Stomach smooth muscle (tissue), 2 donors: ENCODE measurements around the gene ATF4.

Source experiments
- H3K27ac ChIP-seq: one replicate; pipeline ENCODE4 v1.7.0; 2013; ENCODE audit warnings: mild to moderate bottlenecking, low read length, inconsistent platforms
- H3K27me3 ChIP-seq, 2 donors: one replicate each; pipeline ENCODE4 v1.7.0; 2013; ENCODE audit warnings: low read length in 2 of 2; ENCODE audit not compliant: insufficient read depth in 2 of 2, control insufficient read depth in 1 of 2
- H3K36me3 ChIP-seq, 2 donors: one replicate each; pipeline ENCODE4 v1.7.0; 2013; ENCODE audit warnings: low read length in 2 of 2; ENCODE audit not compliant: control insufficient read depth in 2 of 2, insufficient read depth in 2 of 2
- H3K4me1 ChIP-seq: one replicate; pipeline ENCODE4 v1.7.0; 2013; ENCODE audit warnings: low read length; ENCODE audit not compliant: control insufficient read depth, insufficient read depth
- H3K4me3 ChIP-seq, 2 donors: one replicate each; pipeline ENCODE4 v1.7.0; 2013; ENCODE audit warnings: low read length in 2 of 2
- H3K9ac ChIP-seq, 2 donors: one replicate each; pipeline ENCODE4 v1.7.0; 2013; ENCODE audit warnings: low read length in 2 of 2, mild to moderate bottlenecking in 1 of 2
- H3K9me3 ChIP-seq, 2 donors: one replicate each; pipeline ENCODE4 v1.7.0; 2013; ENCODE audit warnings: low read length in 2 of 2; ENCODE audit not compliant: control insufficient read depth in 2 of 2
- donor health status: healthy.
- donor health status: Pancreatic carcinoma.

Gene ATF4

DNA sequence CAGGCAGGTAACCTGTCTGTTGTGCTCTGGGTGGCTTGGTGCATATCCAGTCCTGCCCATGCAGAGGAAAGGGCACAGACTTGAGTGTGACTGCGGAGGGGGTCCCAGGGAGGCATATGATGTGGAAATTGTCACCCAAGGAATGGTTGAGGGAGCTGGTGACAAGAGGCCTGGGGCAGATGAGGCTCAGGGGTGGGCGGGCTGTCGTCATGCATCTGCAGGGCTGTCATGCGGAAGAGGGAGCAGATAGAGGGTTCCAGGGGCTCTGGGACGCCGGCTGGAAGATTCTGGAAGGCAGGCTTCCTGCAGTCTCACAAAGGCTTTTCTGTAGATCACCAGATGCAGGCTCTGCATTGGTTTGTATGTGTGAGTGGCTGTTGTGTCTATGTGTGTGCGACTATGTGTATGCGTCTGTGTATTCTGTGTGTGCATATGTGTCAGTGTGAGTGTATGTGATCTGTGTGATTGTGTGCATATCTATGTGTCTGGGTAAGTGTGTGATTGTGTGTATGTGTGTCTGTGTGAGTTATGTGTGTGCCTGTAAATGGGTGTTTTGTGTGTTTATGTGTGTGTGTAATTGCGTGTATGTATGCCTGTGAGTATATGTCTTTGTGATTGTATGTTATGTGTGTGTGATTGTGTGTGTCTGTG is 42.6 kb downstream of the ATF4 start:
- Histone ChIP-seq H3K4me3 (no peak overlapping the region), H3K27me3 (peaks cover 24 to 56% of the 10 kb centered on the region in 2 donors), H3K27ac (no peak overlapping the region), H3K9ac (no peak overlapping the region), H3K4me1 (peaks cover 6% of the 10 kb centered on the region), H3K9me3 (no peaks in the 10 kb centered on the region), H3K36me3 (no peaks in the 10 kb centered on the region)

DNA sequence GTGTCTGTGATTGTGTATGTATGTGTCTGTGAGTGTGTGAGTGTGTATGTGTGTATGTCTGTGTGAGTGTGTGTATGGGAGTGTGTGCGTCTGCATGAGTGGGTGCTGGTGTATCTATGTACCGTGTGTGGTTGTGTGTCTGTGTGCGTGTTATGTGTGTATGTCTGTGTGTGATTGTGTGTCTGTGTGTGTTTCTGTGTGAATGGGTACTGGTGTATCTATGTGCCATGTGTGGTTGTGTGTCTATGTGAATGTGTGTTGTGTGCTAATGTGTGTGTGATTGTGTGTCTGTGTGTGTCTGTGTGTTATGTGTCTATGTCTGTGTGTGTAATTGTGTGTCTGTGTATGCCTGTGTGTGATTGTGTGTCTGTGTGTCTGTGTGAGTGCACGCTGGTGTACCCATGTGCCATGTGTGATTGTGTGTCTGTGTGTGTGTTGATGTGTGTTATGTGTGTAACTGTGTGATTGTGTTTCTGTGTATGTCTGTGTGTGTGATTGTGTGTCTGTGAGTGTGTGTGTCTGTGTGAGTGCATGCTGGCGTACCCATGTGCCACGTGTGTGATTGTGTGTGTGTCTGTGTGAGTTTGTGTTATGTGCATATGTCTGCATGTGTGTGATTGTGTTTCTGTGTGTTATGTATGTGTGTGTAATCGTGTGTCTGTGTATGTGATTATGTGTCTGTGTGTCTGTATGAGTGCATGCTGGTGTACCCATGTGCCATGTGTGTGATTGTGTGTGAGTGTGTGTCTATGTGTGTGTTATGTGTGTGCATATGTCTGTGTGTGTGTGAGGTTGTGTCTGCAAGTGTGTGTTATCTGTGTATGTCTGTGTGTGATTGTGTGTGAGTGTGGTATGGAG is 43.4 kb downstream of the ATF4 start:
- Histone ChIP-seq H3K9ac (no peak overlapping the region), H3K4me3 (no peak overlapping the region), H3K9me3 (no peaks in the 10 kb centered on the region), H3K36me3 (no peaks in the 10 kb centered on the region), H3K27me3 (peaks cover 15 to 51% of the 10 kb centered on the region in 2 donors), H3K27ac (no peak overlapping the region), H3K4me1 (no peaks in the 10 kb centered on the region)

DNA sequence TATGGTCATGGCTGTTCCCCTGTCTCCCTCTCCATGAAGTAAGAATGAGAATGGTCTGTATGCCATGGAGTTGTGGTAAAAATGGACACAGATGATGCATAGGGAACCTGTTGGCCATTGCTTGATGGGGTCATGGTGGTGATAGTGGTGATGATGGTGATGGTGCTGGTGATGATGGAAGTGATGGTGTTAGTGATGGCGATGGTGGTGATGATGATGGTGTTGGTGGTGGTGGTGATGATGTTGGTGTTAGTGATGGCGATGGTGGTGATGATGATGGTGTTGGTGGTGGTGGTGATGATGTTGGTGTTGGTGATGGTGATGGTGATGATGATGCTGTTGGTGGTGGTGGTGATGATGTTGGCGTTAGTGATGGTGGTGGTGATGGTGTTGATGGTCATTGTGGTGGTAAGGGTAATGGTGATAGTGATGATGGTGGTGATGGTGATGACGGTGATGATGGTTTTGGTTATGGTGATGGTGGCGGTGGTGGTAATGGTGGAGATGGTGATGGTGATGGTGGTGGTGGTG is 45.1 kb downstream of the ATF4 start:
- H3K4me1 ChIP-seq: no peaks in the 10 kb centered on the region
- no peaks in the 10 kb centered on the region for H3K36me3 ChIP-seq
- H3K27me3 ChIP-seq: peaks cover 4 to 38% of the 10 kb centered on the region in 2 donors
- no peak overlapping the region for H3K27ac ChIP-seq
- no peak overlapping the region for H3K4me3 ChIP-seq
- H3K9ac ChIP-seq: no peak overlapping the region
- no peaks in the 10 kb centered on the region for H3K9me3 ChIP-seq

DNA sequence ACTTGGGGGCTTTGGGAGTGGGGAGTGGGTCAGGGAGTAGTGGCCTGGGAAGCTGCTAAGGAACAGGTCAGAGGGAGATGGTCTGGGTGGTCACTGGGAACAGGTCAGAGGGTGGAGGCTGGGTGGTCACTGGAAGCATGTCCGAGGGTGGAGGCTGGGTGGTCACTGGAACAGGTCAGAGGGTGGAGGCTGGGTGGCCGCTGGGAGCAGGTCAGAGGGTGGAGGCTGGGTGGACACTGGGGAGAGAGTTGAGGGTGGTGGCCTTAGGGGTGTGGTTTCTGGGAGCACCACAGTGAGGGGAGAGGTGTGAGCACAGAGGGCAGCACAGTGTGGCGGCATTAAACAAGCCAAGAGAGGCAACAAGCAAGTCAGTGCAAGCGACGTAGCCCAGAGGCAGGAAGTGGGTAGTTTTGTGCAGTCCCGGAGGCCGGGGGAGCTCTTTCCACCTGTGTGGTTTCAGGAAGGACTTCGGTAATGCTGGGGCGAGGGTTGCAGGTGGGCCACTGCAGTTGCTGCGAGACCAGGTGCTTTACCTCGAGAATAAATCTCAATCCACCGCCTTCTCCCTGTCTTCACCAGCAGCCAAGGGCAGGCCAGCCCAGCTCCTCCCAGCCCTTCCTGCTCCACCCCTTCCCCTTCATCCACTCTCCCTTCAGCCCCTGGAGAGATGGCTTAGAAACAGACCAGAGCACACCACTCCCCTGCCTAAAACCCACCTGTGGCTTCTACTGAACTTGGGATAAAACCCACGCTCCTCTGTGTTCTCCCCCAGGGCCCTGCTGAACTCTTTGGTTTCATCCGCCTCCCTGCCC is 47.0 kb downstream of the ATF4 start:
- no peaks in the 10 kb centered on the region for H3K4me1 ChIP-seq
- H3K9me3 ChIP-seq: no peaks in the 10 kb centered on the region
- H3K36me3 ChIP-seq: no peaks in the 10 kb centered on the region
- H3K4me3 ChIP-seq: no peak overlapping the region
- H3K27me3 ChIP-seq: peaks cover 4 to 31% of the 10 kb centered on the region in 2 donors
- no peak overlapping the region for H3K9ac ChIP-seq
- no peak overlapping the region for H3K27ac ChIP-seq

DNA sequence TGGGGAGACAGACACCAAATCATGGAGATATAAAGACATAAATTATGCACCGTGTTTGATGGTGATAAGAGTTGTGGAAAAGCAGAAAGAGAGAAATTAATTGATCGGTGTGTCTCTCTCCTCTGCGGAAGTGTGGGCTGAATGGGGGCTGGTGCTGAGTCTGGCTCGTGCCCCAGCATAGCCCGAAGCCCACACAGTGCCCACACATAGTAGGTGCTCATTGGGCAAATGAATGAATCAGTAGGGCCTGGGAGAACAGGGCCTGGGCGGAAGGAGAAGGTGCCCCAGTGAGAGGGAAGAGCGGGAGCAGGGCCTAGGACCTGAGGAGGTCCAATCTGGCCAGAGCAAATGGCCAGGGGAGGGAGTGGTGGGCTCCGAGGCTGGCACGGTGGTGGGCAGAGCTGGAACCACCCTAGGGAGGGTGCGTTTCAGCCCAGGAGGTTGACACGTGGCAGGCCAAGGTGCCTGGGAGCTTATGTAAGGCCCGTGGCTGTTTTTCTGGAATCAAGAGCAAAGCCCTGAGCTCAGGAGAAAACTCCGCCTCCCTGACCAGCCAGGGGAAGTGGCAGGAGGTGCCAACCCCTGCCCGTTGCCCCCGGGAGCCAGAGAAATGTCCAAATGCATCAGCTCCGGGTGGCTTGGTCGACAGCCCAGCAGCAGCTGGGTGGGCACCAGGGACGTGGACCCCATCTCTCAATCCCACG is 48.1 kb downstream of the ATF4 start:
- peaks cover 4 to 25% of the 10 kb centered on the region in 2 donors for H3K27me3 ChIP-seq
- H3K9me3 ChIP-seq: no peaks in the 10 kb centered on the region
- H3K4me3 ChIP-seq: no peak overlapping the region
- H3K36me3 ChIP-seq: no peaks in the 10 kb centered on the region
- H3K4me1 ChIP-seq: no peaks in the 10 kb centered on the region
- no peak overlapping the region for H3K27ac ChIP-seq
- no peak overlapping the region for H3K9ac ChIP-seq

DNA sequence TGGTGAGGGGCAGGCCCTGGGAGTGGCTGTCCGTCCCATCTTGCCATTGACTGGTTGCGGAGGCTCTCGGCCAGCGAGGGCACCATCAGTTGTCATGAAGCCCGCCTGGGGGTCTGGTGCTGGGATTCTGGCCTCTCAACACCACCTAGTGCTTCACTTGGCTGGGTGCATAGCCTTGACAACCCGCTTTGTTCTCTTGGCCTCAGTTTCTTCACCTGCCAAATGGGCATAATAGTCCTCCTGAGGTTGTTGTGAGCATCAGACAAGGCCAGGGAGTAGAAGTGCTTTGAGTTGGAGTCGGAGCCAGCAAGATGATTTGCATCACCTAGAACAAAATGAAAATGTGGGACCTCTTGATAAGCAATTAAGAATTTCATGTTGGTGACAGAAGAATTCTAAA is 48.7 kb downstream of the ATF4 start:
- H3K4me1 ChIP-seq: no peaks in the 10 kb centered on the region
- no peak overlapping the region for H3K4me3 ChIP-seq
- no peak overlapping the region for H3K27ac ChIP-seq
- H3K27me3 ChIP-seq: peaks cover 0 to 19% of the 10 kb centered on the region in 2 donors
- no peaks in the 10 kb centered on the region for H3K36me3 ChIP-seq
- no peaks in the 10 kb centered on the region for H3K9me3 ChIP-seq
- no peak overlapping the region for H3K9ac ChIP-seq

DNA sequence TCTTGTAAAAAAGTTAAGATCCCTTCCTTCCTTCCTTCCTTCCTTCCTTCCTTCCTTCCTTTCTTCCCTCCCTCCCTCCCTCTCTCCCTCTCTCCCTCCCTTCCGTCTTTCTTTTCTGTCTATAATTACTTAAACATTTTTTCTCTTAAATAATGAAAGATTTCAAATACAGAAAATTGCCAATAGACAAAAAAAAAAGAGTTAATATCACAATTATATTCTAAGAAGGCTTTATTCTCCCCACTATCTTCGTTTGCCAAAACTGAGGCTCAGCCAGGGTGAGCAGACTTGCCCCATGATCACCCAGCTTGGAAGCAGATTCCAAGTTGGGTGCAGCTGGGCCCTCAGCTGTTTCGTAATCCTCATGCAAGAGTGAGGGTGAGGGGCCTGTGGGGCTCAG is 49.9 kb downstream of the ATF4 start:
- no peak overlapping the region for H3K9ac ChIP-seq
- no peaks in the 10 kb centered on the region for H3K4me1 ChIP-seq
- no peaks in the 10 kb centered on the region for H3K36me3 ChIP-seq
- H3K27me3 ChIP-seq: peaks cover 0 to 15% of the 10 kb centered on the region in 2 donors
- no peak overlapping the region for H3K4me3 ChIP-seq
- H3K9me3 ChIP-seq: no peaks in the 10 kb centered on the region
- no peak overlapping the region for H3K27ac ChIP-seq

DNA sequence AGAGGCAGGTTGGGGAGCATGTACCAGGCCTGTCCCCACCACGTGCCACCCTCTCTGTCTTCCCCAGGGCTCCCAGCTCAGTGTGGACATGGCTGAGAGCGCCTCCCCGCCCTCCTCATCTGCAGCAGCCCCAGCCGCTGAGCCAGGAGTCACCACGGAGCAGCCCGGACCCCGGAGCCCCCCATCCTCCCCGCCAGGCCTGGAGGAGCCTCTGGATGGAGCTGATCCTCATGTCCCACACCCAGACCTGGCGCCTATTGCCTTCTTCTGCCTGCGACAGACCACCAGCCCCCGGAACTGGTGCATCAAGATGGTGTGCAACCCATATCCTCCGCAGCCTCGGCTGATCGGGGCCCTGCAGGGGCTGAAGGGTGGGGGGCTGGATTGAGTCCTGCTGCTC is 50.3 kb downstream of the ATF4 start, which contains the start of gene CACNA1I:
Gene CACNA1I (plus strand): TSS at position 89 of the 400 bp plus-strand sequence. CDS start 0 bp downstream, at position 89.
- Histone ChIP-seq H3K36me3 (no peaks in the 10 kb centered on the region), H3K4me3 (no peak within 1 kb of the TSS), H3K9me3 (no peaks in the 10 kb centered on the region), H3K27ac (no peak within 1 kb of the TSS), H3K4me1 (no peaks in the 10 kb centered on the region), H3K9ac (no peak within 1 kb of the TSS), H3K27me3 (peaks cover 0 to 10% of the 10 kb centered on the region in 2 donors)

DNA sequence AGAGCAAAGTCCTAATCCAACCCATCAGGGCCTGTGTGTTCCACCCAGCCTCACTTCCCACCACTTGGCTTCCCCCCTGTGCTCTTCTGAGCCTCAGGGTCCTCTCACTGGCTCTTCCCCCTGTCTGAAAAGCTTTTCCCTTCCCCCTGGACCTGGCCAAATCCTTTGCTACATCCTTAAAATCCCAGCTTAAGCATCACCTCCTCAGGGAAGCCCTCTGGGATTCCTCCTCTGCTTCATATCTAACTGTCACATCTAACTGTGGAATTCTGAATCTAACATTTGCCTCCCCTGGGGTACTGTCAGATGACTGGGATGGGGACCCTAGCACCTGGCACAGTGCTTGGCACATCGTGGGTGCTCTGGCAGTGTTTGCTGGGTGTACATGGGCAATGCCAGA is 51.2 kb downstream of the ATF4 start:
- no peak overlapping the region for H3K4me3 ChIP-seq
- H3K9me3 ChIP-seq: no peaks in the 10 kb centered on the region
- no peaks in the 10 kb centered on the region for H3K4me1 ChIP-seq
- no peak overlapping the region for H3K27ac ChIP-seq
- no peak overlapping the region for H3K9ac ChIP-seq
- no peaks in the 10 kb centered on the region for H3K36me3 ChIP-seq
- H3K27me3 ChIP-seq: peaks cover 0 to 9% of the 10 kb centered on the region in 2 donors
